SK-N-DZ (cell line): ENCODE data around the gene APBA2.
"Not testable (repeated sequence)": the region's sequence is repeated elsewhere in the genome, so short reads cannot be mapped to it uniquely, and the experiment has no call there.

Source experiments
- DNase-seq: peaks from one replicate; pipeline ENCODE4 v3.0.0-alpha.2; 2015; ENCODE audit warnings: low spot score

APBA2 gene

GRCh38 chr15:29102173-29102794 lies 216.5 kb downstream of the APBA2 start:
- not testable (repeated sequence) for DNase-seq

GRCh38 chr15:29102911-29103823 lies 217.4 kb downstream of the APBA2 start:
- no peak for DNase-seq

DNA sequence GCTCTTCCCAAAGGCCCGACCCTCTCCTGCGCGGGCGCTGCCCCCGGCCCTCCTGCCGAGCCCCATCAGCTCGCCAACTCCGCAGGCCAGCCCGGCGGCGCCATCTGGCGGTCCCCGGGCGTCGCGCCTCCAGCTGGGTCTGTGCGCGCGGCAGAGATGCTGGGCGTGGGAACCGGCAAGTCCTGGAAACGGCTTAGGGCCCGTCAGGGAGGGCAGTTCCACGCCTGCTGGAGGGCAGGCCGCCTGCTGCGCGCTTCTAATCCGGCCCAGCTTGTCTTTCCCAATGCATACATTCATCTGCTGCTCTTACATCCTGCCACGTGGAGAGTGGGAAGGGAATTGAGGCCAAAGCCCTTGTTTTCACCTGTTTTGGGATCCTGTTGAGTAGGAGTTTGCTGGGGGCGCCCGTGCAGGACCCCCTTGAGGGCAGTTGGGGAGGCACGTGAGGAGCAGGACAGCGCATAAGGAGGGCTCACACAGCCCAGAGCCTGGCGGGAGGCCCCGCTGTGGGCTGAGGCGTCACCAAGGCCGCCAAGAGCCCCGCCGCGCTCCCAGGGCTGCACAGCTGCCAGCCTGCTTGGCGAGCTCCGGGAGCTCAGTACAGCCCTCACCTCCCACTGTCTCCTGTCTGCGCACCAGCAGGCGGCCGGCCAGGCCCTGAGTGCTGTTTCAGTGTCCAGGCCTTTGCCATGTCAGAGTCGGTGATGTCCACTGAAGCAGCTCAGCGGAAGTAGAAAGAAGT lies 218.2 kb downstream of the APBA2 start:
- DNase-seq, result no peak

- no peak for DNase-seq
Observed at GRCh38 chr15:29104566-29104880, 218.7 kb downstream of the APBA2 start.

DNA sequence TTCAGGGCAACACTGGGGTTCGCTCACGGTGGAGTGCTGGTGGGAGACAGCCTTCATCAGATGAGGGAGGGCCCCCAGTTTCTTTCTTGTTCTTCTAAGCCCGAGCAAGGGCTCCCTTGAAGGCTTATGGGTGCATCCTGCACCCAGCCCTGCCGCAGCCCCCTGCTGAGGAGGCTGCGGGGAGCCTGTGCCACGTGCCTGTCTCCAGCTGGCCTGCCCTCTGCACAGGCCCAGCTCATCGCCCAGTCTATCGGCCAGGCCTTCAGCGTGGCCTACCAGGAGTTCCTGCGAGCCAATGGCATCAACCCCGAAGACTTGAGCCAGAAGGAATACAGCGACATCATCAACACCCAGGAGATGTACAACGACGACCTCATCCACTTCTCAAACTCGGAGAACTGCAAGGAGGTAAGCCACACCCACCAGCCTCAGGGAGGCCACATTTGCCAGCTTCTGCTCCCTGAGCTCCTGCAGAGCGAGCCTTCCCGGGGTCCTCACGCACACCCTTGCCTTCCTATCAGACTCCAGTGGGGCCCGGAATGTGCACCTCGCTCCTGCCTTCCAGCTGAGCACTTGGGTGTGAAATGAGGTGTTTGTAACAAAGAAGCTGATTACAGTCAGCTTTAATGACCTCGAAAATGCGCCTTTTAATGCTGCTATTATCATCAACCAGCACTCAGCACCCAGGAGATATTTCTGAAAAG lies 219.5 kb downstream of the APBA2 start:
- DNase-seq, result no peak

DNA sequence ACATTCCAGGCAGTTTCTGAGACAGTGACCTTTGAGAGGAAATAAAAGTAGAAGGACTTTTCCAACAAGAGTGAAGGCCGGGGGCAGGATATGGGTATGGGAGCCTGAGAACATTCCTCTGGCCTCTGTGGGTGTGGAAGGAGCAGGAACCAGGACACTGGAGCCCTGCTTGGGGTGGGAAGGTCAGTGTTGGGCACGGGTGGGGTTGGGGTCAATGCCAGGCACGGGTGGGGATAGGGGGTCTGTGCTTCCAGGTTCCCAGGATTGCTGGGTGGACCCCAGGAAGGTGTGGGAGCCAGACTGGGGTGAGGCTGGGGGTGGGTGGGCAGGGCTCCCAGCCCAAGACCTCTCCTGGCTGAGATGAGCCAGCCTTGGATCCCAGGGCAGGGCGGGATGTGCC lies 220.3 kb downstream of the APBA2 start:
- DNase-seq, result no peak

DNA sequence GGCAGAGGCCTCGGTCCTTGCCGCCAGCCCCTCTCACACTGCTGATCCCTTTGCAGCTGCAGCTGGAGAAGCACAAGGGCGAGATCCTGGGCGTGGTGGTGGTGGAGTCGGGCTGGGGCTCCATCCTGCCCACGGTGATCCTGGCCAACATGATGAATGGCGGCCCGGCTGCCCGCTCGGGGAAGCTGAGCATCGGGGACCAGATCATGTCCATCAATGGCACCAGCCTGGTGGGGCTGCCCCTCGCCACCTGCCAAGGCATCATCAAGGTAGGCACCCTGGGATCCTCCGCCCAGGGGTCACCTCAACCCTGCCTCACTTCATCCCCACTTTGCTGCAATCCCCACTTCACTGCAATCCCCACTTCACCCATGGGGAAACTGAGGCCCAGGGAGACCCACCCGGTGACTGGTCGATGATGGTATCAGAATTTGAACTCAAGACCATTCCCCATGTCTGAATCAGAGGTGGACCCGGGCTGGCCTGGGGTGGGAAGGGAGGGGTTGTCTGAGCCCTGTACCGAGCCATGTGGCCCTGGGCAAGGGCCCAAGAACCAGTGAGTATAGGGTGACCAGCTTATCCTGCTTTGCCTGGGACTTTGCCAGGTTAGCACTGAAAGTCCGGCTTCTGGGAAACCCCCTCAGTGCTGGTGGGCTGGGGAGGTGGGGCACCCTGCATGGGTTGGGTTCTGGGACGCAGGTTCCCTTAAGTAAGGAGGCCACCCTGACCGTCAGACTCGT lies 220.9 kb downstream of the APBA2 start:
- no peak for DNase-seq

- no peak for DNase-seq
Observed at GRCh38 chr15:29107291-29107890, 221.6 kb downstream of the APBA2 start.

GRCh38 chr15:29107971-29108645 lies 222.3 kb downstream of the APBA2 start:
- DNase-seq, result no peak

DNA sequence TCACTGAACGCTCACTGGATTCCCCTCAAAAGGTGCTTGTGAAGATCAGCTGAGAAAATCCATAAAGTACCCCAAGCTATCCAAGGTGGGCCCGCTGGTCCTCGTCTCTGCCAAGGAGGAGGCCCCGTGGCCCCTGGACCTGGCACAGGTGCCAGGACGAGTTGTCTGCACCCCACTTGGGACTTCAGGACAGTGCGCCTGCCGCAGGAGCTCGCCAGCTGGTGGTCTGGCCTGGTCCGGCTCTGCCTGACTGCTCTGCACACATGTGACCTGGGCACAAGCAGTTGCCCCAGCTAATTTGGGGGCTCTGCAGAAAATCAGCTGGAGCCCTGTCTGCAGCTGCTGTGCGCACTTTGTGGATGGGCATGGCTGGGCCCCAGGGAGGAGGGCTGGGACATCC lies 224.0 kb downstream of the APBA2 start:
- no peak for DNase-seq

GRCh38 chr15:29110176-29110575 lies 224.4 kb downstream of the APBA2 start:
- no peak for DNase-seq

- no peak for DNase-seq
Observed at GRCh38 chr15:29110733-29111132, 225.0 kb downstream of the APBA2 start.

DNA sequence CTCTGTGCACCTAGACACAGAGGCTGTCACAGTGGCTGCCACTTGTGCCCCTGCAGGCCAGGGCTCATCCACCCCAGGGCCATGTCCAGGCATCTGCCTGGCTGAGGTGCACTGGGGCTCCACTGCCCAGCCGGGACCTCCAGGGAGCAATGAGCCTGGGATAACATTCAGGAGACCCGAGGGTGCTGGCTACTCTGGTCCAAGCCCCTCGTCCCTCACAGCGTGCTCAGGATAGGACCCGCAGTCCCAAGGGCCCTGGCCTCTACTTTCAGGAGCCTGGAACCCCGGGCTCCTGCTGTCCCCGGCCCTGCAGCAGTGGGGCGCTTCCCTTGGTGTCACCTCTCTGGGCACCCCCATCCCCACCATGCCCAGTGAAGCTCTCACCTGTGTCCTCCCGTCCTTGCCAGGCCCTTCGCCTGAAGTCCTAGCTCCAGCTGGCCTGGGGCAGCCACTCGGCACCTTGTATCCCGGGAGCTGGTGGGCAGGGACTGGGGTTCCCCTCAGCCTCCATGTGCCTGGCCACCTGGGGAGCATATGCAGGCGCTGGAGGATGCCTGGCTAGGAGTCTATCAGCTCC lies 226.0 kb downstream of the APBA2 start:
- DNase-seq, result no peak

DNA sequence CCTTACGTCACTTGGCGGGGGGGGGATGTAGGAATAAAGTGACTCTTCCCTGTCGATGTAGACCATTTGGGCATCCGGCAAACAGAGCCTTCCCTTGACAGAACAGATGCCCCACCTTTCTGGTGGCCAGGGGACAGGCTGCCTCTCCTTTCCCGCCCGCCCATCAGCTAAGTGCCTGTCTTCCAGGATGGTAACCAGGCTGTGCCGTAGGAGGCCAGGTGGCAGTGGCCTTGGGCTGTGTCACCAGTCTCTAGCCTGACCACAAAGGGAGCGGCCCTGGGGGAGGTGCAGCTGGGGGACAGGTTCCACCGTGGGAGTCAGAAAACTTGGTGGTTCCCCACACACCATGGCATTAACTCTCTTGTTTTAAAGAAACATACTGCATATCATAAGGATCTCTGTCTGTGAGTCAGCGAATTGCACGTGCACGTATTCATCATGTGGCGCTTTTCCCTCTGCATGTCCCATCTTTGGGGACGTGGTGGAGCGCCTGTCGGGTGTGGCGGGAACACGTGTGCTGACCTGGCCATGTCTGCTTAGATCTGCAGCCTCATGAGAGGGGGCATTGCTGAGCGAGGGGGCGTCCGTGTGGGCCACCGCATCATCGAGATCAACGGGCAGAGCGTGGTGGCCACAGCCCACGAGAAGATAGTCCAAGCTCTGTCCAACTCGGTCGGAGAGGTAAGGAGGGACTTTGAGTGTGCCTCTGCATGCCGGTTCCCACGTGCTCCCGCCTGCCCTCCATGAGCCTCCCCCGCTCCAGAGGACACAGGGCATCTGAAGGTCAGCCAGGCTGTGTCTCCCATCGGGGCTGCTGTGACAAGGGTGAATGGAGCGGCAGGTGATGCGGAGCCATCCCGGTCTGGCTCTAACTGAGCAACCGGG lies 227.8 kb downstream of the APBA2 start:
- DNase-seq, result no peak

- DNase-seq, result no peak
Observed at GRCh38 chr15:29114221-29115092, 228.7 kb downstream of the APBA2 start.

- peak; percentile 58 for DNase-seq
Observed at GRCh38 chr15:29115093-29115991, 229.6 kb downstream of the APBA2 start.
